Sigmoid colon (tissue), 7 donors: ENCODE data around the gene MC3R. TPM values are rescaled to one million over a fixed set of nuclear protein-coding genes. Genes with fewer than 3 reads are reported as not detected.
"Not testable (repeated sequence)": the region's sequence is repeated elsewhere in the genome, so short reads cannot be mapped to it uniquely, and the experiment has no call there.

Experiments used
- DNase-seq: peaks from one replicate; pipeline ENCODE4 v3.0.0-alpha.2; 2019
- H3K27ac ChIP-seq, 4 donors: fragments of 200-600 bp; sonication (generic); one replicate each; pipeline ENCODE4 v1.5.1; 2016 to 2019; ENCODE audit warnings: mild to moderate bottlenecking in 1 of 4
- H3K27me3 ChIP-seq, 3 donors: fragments of 200-600 bp; sonication (generic); one replicate each; pipeline ENCODE4 v1.5.1; 2019; ENCODE audit warnings: mild to moderate bottlenecking in 1 of 3
- H3K36me3 ChIP-seq, 4 donors: fragments of 200-600 bp; sonication (generic); one replicate each; pipeline ENCODE4 v1.5.1; 2016 to 2019
- H3K4me1 ChIP-seq, 4 donors: fragments of 200-600 bp; sonication (generic); one replicate each; pipeline ENCODE4 v1.5.1; 2017 to 2019
- H3K4me3 ChIP-seq, 4 donors: fragments of 200-600 bp; sonication (generic); one replicate each; pipeline ENCODE4 v1.5.1; 2017 to 2019; ENCODE audit warnings: mild to moderate bottlenecking in 2 of 4, moderate library complexity in 1 of 4
- H3K9me3 ChIP-seq, 4 donors: fragments of 200-600 bp in 3 of 4; sonication (generic) in 3 of 4; one replicate each; pipeline versions ENCODE4 v1.5.1 to v1.6.1; 2013 to 2019
- CTCF ChIP-seq, 4 experiments: fragments of 450-650 bp in 3 of 4; fragments of 200-600 bp in 1 of 4; IDR thresholded peaks; one replicate each; pipeline ENCODE4 v1.5.1; 2016 to 2019; ENCODE audit warnings: antibody characterized with exemption in 4 of 4, mild to moderate bottlenecking in 3 of 4, moderate library complexity in 2 of 4
- EP300 ChIP-seq, 4 donors: sonication (generic); formaldehyde crosslinking; IDR thresholded peaks; one replicate each; pipeline ENCODE4 v1.6.1; 2017; ENCODE audit warnings: antibody characterized with exemption in 4 of 4
- POLR2A ChIP-seq, 2 donors: fragments of 450-650 bp; IDR thresholded peaks; one replicate each; pipeline ENCODE4 v1.6.1; 2016; ENCODE audit warnings: antibody characterized with exemption in 2 of 2, mild to moderate bottlenecking in 2 of 2, moderate library complexity in 2 of 2
- POLR2AphosphoS5 ChIP-seq, 4 donors: sonication (generic); formaldehyde crosslinking; IDR thresholded peaks; one replicate each; pipeline ENCODE4 v1.6.1; 2017; ENCODE audit warnings: antibody characterized with exemption in 4 of 4
- WGBS, 2 donors: extraction: QIAGEN DNeasy Blood & Tissue Kit; methylation state at CpG; one replicate each; pipeline ENCODE4 v1.1.7; 2013; 5-methylcytosine and 5-hydroxymethylcytosine counted together
- intact Hi-C: fragments of 100-400 bp; cut with DNase I; formaldehyde crosslinking; loops from one replicate; pipeline ENCODE4 v1.15.1; 2023
- polyA plus RNA-seq, 3 donors: library from polyadenylated mRNA; stranded (reverse); fragments of 200-250 nt; gene quantifications; one replicate each; pipeline ENCODE4 v1.2.3, GENCODE V29; 2013
- total RNA-seq, 4 donors: library from RNA; depleted of rRNA; stranded (reverse); fragments of >200 nt; gene quantifications; one replicate each; pipeline ENCODE4 v1.1.0, GENCODE V29; 2016
- donor health status: healthy with polysubstance abuse.
- donor health status: Bipolar disorder and iron deficiency.
- donor health status: healthy.

MC3R gene
- total and polyA plus RNA-seq, 7 donors = not detected

GRCh38 chr20:56213321-56213720 lies 35.2 kb upstream of the MC3R start:
- no peak overlapping the region for H3K4me3 ChIP-seq
- TF ChIP-seq POLR2AphosphoS5 (IDR thresholded peaks at IDR 0.05) (no peak), EP300 (IDR thresholded peaks at IDR 0.05) (no peak), CTCF (IDR thresholded peaks at IDR 0.05) (no peak), POLR2A (IDR thresholded peaks at IDR 0.05) (no peak)
- no peak for DNase-seq
- H3K36me3 ChIP-seq = no peaks in the 10 kb centered on the region
- WGBS, 2 donors = 58 to 79% methylated on average over 2 of the region's 2 CpGs
- no peaks in the 10 kb centered on the region for H3K4me1 ChIP-seq
- intact Hi-C loops = no loop called here
- no peaks in the 10 kb centered on the region for H3K27me3 ChIP-seq
- no peak overlapping the region for H3K27ac ChIP-seq
- no peaks in the 10 kb centered on the region for H3K9me3 ChIP-seq

- H3K4me3 ChIP-seq = no peak overlapping the region
- no peaks in the 10 kb centered on the region for H3K27me3 ChIP-seq
- no peaks in the 10 kb centered on the region for H3K4me1 ChIP-seq
- intact Hi-C loops = no loop called here
- no peak overlapping the region for H3K27ac ChIP-seq
- H3K9me3 ChIP-seq = peaks cover 0 to 2% (median 0%) of the 10 kb centered on the region in 4 donors
- TF ChIP-seq EP300 (IDR thresholded peaks at IDR 0.05) (no peak), POLR2A (IDR thresholded peaks at IDR 0.05) (no peak), POLR2AphosphoS5 (IDR thresholded peaks at IDR 0.05) (no peak), CTCF (IDR thresholded peaks at IDR 0.05) (no peak)
- DNase-seq = no peak
- 19 to 26% methylated on average over 2 of the region's 2 CpGs for WGBS, 2 donors
- no peaks in the 10 kb centered on the region for H3K36me3 ChIP-seq
These were observed 33.4 kb upstream of the MC3R start for GRCh38 chr20:56215115-56215514.

- no peaks in the 10 kb centered on the region for H3K27me3 ChIP-seq
- no peak for TF ChIP-seq POLR2A (IDR thresholded peaks at IDR 0.05)
- TF ChIP-seq CTCF (IDR thresholded peaks at IDR 0.05) = no peak
- no peak for TF ChIP-seq EP300 (IDR thresholded peaks at IDR 0.05)
- TF ChIP-seq POLR2AphosphoS5 (IDR thresholded peaks at IDR 0.05) = no peak
- H3K27ac ChIP-seq = no peak overlapping the region
- H3K9me3 ChIP-seq = peaks cover 0 to 2% (median 0%) of the 10 kb centered on the region in 4 donors
- H3K36me3 ChIP-seq = no peaks in the 10 kb centered on the region
- intact Hi-C loops = no loop called here
- H3K4me3 ChIP-seq = no peak overlapping the region
- no peak for DNase-seq
- 64 to 81% methylated on average over 2 of the region's 2 CpGs for WGBS, 2 donors
- no peaks in the 10 kb centered on the region for H3K4me1 ChIP-seq
These were observed 30.7 kb upstream of the MC3R start for GRCh38 chr20:56217829-56218228.

GRCh38 chr20:56221186-56221585 lies 27.3 kb upstream of the MC3R start:
- H3K4me3 ChIP-seq, H3K27me3 ChIP-seq, H3K9me3 ChIP-seq, H3K27ac ChIP-seq, DNase-seq, intact Hi-C loops, H3K4me1 ChIP-seq, H3K36me3 ChIP-seq: not testable (repeated sequence)
- 38 to 69% methylated on average over 4 of the region's 4 CpGs for WGBS, 2 donors

- Histone ChIP-seq H3K4me1 (no peaks in the 10 kb centered on the region), H3K36me3 (no peaks in the 10 kb centered on the region), H3K4me3 (no peak overlapping the region), H3K27me3 (no peaks in the 10 kb centered on the region), H3K9me3 (peaks cover 0 to 2% (median under 1%) of the 10 kb centered on the region in 4 donors), H3K27ac (no peak overlapping the region)
- TF ChIP-seq POLR2AphosphoS5 (IDR thresholded peaks at IDR 0.05) (no peak), EP300 (IDR thresholded peaks at IDR 0.05) (no peak), CTCF (IDR thresholded peaks at IDR 0.05) (no peak), POLR2A (IDR thresholded peaks at IDR 0.05) (no peak)
- intact Hi-C loops = no loop called here
- WGBS, 2 donors = 88 to 90% methylated on average over 1 of the region's 1 CpG
- DNase-seq = no peak
These were observed 26.3 kb upstream of the MC3R start for GRCh38 chr20:56222201-56222600.
